ENCODE measurements around the gene EFCAB7. TPM values are rescaled to one million over a fixed set of nuclear protein-coding genes. Genes with fewer than 3 reads are reported as not detected.

The EFCAB7 gene
- total and polyA plus RNA-seq, 12 donors = 2.5 to 16.7 (median 6.3) TPM

GRCh38 chr1:63545780-63546179, 22.5 kb downstream of the EFCAB7 start:
- H3K27me3 ChIP-seq = no peaks in the 10 kb centered on the region
- no peak overlapping the region for H3K27ac ChIP-seq
- H3K9me3 ChIP-seq (replicated peaks in 1 of 3) = no peaks in the 10 kb centered on the region
- H3K4me3 ChIP-seq = no peak overlapping the region
- no peaks in the 10 kb centered on the region for H3K4me1 ChIP-seq (replicated peaks in 1 of 2)
- H3K36me3 ChIP-seq (replicated peaks in 1 of 2) = no peaks in the 10 kb centered on the region
- intact Hi-C loops (cut with DNase I) = no loop called here
- no peak for TF ChIP-seq CTCF (IDR thresholded peaks at IDR 0.05)
- TF ChIP-seq POLR2A (IDR thresholded peaks at IDR 0.05) = no peak
- no peak for DNase-seq

GRCh38 chr1:63547621-63548294, 24.4 kb downstream of the EFCAB7 start:
- Histone ChIP-seq H3K4me3 (no peak overlapping the region), H3K27ac (no peak overlapping the region), H3K4me1 (replicated peaks in 1 of 2) (peaks cover under 1 to 3% of the 10 kb centered on the region in 2 donors), H3K9me3 (replicated peaks in 1 of 3) (no peaks in the 10 kb centered on the region), H3K36me3 (replicated peaks in 1 of 2) (no peaks in the 10 kb centered on the region), H3K27me3 (no peaks in the 10 kb centered on the region)
- no peak for DNase-seq
- intact Hi-C loops (cut with DNase I) = no loop called here
- TF ChIP-seq CTCF (IDR thresholded peaks at IDR 0.05) = no peak
- no peak for TF ChIP-seq POLR2A (IDR thresholded peaks at IDR 0.05)
- WGBS, 4 donors = 94 to 100% (median 99%) methylated on average over 2 of the region's 2 CpGs

- no peak for TF ChIP-seq POLR2A (IDR thresholded peaks at IDR 0.05)
- no peak for TF ChIP-seq CTCF (IDR thresholded peaks at IDR 0.05)
- DNase-seq = no peak
- intact Hi-C loops (cut with DNase I) = no loop called here
- no peaks in the 10 kb centered on the region for H3K36me3 ChIP-seq (replicated peaks in 1 of 2)
- no peaks in the 10 kb centered on the region for H3K9me3 ChIP-seq (replicated peaks in 1 of 3)
- H3K27ac ChIP-seq = no peak overlapping the region
- H3K4me1 ChIP-seq (replicated peaks in 1 of 2) = peaks cover 6% of the 10 kb centered on the region in 2 donors
- 85 to 90% (median 89%) methylated on average over 2 of the region's 2 CpGs for WGBS, 4 donors
- no peak overlapping the region for H3K4me3 ChIP-seq
- H3K27me3 ChIP-seq = no peaks in the 10 kb centered on the region
Observed at GRCh38 chr1:63548303-63548702, 25.0 kb downstream of the EFCAB7 start.

GRCh38 chr1:63548877-63549276, 25.6 kb downstream of the EFCAB7 start:
- intact Hi-C loops (cut with DNase I) = no loop called here
- no peaks in the 10 kb centered on the region for H3K36me3 ChIP-seq (replicated peaks in 1 of 2)
- no peak overlapping the region for H3K4me3 ChIP-seq
- peaks cover 6 to 7% of the 10 kb centered on the region in 2 donors for H3K4me1 ChIP-seq (replicated peaks in 1 of 2)
- TF ChIP-seq POLR2A (IDR thresholded peaks at IDR 0.05) (no peak), CTCF (IDR thresholded peaks at IDR 0.05) (no peak)
- no peaks in the 10 kb centered on the region for H3K27me3 ChIP-seq
- 94 to 96% (median 96%) methylated on average over 12 to 13 of the region's 13 CpGs for WGBS, 4 donors
- no peaks in the 10 kb centered on the region for H3K9me3 ChIP-seq (replicated peaks in 1 of 3)
- DNase-seq = no peak
- H3K27ac ChIP-seq = no peak overlapping the region
